Kidney epithelial cell (primary cell): ENCODE data around the gene THEMIS. TPM values are rescaled to one million over a fixed set of nuclear protein-coding genes. Genes with fewer than 3 reads are reported as not detected.

ENCODE experiments used
- DNase-seq: peaks from one replicate; pipeline ENCODE4 v3.0.0-alpha.2; 2010; ENCODE audit warnings: low read depth
- H3K27me3 ChIP-seq: 2 replicates; pipeline ENCODE4 v1.6.0; 2011; ENCODE audit warnings: low read length; ENCODE audit not compliant: control insufficient read depth, insufficient read depth
- H3K36me3 ChIP-seq: 2 replicates; pipeline ENCODE4 v1.5.1; 2011; ENCODE audit warnings: low read length; ENCODE audit not compliant: control insufficient read depth, insufficient read depth
- H3K4me3 ChIP-seq: 2 replicates; pipeline ENCODE4 v1.5.1; 2011; ENCODE audit warnings: low read depth, mild to moderate bottlenecking, control low read depth, low read length
- total RNA-seq: library from RNA; depleted of rRNA; stranded (reverse); fragments of >200 nt; gene quantifications from 2 replicates; pipeline ENCODE4 v1.2.3, GENCODE V29; 2015
- TF ChIP-seq, protein P1 (sequence below): IDR thresholded peaks from 2 replicates; pipeline ENCODE4 v1.5.1; 2011; ENCODE audit warnings: mild to moderate bottlenecking, moderate library complexity, low read length, control low read depth, inconsistent platforms; ENCODE audit not compliant: insufficient read depth, poor library complexity, severe bottlenecking

The THEMIS gene
- total RNA-seq, 1 donor from 2014 or later: not detected

DNA sequence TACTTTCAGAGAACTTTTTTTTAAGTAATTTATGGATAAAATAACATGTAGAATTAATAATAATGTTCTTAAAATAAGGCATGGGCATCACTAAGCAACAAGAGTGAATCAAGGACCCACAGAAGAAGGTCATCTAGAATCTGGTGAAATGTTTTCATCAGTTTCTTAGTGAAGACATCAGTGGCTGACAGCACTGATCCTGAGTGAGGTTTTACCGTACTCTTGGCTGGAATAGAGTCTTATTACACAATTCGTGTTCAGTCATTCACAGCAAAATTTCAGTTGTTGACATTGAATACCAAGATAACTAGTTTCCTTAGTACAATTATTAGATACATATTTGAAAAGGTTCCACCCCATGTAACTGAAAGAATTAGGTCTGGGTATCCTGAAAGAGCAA, 183.5 kb downstream of the THEMIS start:
- H3K27me3 ChIP-seq: no peaks in the 10 kb centered on the region
- no peaks in the 10 kb centered on the region for H3K36me3 ChIP-seq
- TF ChIP-seq, protein P1, sequence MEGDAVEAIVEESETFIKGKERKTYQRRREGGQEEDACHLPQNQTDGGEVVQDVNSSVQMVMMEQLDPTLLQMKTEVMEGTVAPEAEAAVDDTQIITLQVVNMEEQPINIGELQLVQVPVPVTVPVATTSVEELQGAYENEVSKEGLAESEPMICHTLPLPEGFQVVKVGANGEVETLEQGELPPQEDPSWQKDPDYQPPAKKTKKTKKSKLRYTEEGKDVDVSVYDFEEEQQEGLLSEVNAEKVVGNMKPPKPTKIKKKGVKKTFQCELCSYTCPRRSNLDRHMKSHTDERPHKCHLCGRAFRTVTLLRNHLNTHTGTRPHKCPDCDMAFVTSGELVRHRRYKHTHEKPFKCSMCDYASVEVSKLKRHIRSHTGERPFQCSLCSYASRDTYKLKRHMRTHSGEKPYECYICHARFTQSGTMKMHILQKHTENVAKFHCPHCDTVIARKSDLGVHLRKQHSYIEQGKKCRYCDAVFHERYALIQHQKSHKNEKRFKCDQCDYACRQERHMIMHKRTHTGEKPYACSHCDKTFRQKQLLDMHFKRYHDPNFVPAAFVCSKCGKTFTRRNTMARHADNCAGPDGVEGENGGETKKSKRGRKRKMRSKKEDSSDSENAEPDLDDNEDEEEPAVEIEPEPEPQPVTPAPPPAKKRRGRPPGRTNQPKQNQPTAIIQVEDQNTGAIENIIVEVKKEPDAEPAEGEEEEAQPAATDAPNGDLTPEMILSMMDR: no peak
- no peak overlapping the region for H3K4me3 ChIP-seq
- no peak for DNase-seq

GRCh38 chr6:127716465-127716864, 184.4 kb downstream of the THEMIS start:
- no peaks in the 10 kb centered on the region for H3K27me3 ChIP-seq
- H3K4me3 ChIP-seq: no peak overlapping the region
- DNase-seq: no peak
- H3K36me3 ChIP-seq: no peaks in the 10 kb centered on the region
- TF ChIP-seq, protein P1: no peak

GRCh38 chr6:127710668-127711067, 190.2 kb downstream of the THEMIS start:
- H3K27me3 ChIP-seq: no peaks in the 10 kb centered on the region
- no peaks in the 10 kb centered on the region for H3K36me3 ChIP-seq
- H3K4me3 ChIP-seq: no peak overlapping the region
- TF ChIP-seq, protein P1: no peak
- DNase-seq: no peak

GRCh38 chr6:127706216-127706615, 194.6 kb downstream of the THEMIS start:
- Histone ChIP-seq H3K36me3 (no peaks in the 10 kb centered on the region), H3K4me3 (no peak overlapping the region), H3K27me3 (no peaks in the 10 kb centered on the region)
- no peak for DNase-seq
- TF ChIP-seq, protein P1: no peak

- H3K36me3 ChIP-seq: no peaks in the 10 kb centered on the region
Observed at GRCh38 chr6:127695108-127695507, 205.8 kb downstream of the THEMIS start.

DNA sequence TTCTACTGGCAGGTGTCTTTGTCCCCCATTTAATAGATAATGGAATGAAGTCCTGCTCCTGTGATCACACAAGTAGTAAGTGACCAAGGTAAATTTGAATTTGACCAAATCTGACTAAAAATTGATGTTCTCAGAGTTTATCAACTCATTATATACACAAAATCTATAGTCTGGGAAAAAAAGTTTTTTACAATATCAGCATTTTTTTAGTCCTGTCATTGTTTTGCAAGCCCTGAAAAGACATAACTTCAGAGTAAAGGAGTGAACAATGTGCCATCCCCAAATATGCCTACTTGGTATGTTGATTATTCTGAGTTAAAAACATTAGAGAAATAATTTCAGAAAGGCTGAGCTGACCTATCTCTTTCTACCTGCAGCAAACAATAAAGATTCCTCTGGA, 209.7 kb downstream of the THEMIS start:
- DNase-seq: no peak
- H3K36me3 ChIP-seq: no peaks in the 10 kb centered on the region
- TF ChIP-seq, protein P1: no peak

More at GRCh38 chr6:127695108-127695507, 205.8 kb downstream of the THEMIS start:
- Histone ChIP-seq H3K4me3 (no peak overlapping the region), H3K27me3 (no peaks in the 10 kb centered on the region)
- TF ChIP-seq, protein P1: no peak
- DNase-seq: no peak

More for the DNA sequence above, 209.7 kb downstream of the THEMIS start:
- Histone ChIP-seq H3K27me3 (no peaks in the 10 kb centered on the region), H3K4me3 (no peak overlapping the region)
